ENCODE results near the gene MDK. TPM values are rescaled to one million over a fixed set of nuclear protein-coding genes. Genes with fewer than 3 reads are reported as not detected.

MDK gene
- total and polyA plus RNA-seq, 2 of the 13 experiments (the other 11 are each of a cell fraction or from before 2014, with no cell fraction given), result 312 to 407 TPM

- TF ChIP-seq, protein P1, sequence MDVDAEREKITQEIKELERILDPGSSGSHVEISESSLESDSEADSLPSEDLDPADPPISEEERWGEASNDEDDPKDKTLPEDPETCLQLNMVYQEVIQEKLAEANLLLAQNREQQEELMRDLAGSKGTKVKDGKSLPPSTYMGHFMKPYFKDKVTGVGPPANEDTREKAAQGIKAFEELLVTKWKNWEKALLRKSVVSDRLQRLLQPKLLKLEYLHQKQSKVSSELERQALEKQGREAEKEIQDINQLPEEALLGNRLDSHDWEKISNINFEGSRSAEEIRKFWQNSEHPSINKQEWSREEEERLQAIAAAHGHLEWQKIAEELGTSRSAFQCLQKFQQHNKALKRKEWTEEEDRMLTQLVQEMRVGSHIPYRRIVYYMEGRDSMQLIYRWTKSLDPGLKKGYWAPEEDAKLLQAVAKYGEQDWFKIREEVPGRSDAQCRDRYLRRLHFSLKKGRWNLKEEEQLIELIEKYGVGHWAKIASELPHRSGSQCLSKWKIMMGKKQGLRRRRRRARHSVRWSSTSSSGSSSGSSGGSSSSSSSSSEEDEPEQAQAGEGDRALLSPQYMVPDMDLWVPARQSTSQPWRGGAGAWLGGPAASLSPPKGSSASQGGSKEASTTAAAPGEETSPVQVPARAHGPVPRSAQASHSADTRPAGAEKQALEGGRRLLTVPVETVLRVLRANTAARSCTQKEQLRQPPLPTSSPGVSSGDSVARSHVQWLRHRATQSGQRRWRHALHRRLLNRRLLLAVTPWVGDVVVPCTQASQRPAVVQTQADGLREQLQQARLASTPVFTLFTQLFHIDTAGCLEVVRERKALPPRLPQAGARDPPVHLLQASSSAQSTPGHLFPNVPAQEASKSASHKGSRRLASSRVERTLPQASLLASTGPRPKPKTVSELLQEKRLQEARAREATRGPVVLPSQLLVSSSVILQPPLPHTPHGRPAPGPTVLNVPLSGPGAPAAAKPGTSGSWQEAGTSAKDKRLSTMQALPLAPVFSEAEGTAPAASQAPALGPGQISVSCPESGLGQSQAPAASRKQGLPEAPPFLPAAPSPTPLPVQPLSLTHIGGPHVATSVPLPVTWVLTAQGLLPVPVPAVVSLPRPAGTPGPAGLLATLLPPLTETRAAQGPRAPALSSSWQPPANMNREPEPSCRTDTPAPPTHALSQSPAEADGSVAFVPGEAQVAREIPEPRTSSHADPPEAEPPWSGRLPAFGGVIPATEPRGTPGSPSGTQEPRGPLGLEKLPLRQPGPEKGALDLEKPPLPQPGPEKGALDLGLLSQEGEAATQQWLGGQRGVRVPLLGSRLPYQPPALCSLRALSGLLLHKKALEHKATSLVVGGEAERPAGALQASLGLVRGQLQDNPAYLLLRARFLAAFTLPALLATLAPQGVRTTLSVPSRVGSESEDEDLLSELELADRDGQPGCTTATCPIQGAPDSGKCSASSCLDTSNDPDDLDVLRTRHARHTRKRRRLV (CRISPR knock-in tag; IDR thresholded peaks at IDR 0.05), result no peak
- TF ChIP-seq, protein P2, sequence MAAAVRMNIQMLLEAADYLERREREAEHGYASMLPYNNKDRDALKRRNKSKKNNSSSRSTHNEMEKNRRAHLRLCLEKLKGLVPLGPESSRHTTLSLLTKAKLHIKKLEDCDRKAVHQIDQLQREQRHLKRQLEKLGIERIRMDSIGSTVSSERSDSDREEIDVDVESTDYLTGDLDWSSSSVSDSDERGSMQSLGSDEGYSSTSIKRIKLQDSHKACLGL (CRISPR knock-in tag; IDR thresholded peaks at IDR 0.05), result peak; percentile 27; the same call in 1 of the 2 replicates
- TF ChIP-seq ZNF468 (CRISPR knock-in tag; IDR thresholded peaks at IDR 0.05), result no peak
- TF ChIP-seq ZNF317 (CRISPR knock-in tag; IDR thresholded peaks at IDR 0.05), result 0 out of 2 replicates have a peak, but pooled peaks have one; percentile 26
- TF ChIP-seq ZNF331 (CRISPR knock-in tag; IDR thresholded peaks at IDR 0.05), result no peak
- TF ChIP-seq, protein P3, sequence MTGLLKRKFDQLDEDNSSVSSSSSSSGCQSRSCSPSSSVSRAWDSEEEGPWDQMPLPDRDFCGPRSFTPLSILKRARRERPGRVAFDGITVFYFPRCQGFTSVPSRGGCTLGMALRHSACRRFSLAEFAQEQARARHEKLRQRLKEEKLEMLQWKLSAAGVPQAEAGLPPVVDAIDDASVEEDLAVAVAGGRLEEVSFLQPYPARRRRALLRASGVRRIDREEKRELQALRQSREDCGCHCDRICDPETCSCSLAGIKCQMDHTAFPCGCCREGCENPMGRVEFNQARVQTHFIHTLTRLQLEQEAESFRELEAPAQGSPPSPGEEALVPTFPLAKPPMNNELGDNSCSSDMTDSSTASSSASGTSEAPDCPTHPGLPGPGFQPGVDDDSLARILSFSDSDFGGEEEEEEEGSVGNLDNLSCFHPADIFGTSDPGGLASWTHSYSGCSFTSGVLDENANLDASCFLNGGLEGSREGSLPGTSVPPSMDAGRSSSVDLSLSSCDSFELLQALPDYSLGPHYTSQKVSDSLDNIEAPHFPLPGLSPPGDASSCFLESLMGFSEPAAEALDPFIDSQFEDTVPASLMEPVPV (CRISPR knock-in tag; IDR thresholded peaks at IDR 0.05), result no peak
- TF ChIP-seq HNF4G (IDR thresholded peaks at IDR 0.05; ENCODE audit: borderline replicate concordance, low read depth, low read length), result 0 out of 2 replicates have a peak, but pooled peaks have one; percentile 26
- no peak for TF ChIP-seq HNF4G (CRISPR knock-in tag; IDR thresholded peaks at IDR 0.05; ENCODE audit: borderline replicate concordance, low read depth)
- TF ChIP-seq MEIS1 (CRISPR knock-in tag; IDR thresholded peaks at IDR 0.05; ENCODE audit: borderline replicate concordance), result 0 out of 2 replicates have a peak, but pooled peaks have one; percentile 40
- no peak for TF ChIP-seq TCF12 (IDR thresholded peaks at IDR 0.05)
- no peak for TF ChIP-seq TCF12 (CRISPR knock-in tag; IDR thresholded peaks at IDR 0.05)
- 0 out of 2 replicates have a peak, but pooled peaks have one; percentile 51 for TF ChIP-seq ZNF333 (CRISPR knock-in tag; IDR thresholded peaks at IDR 0.05; ENCODE audit: borderline replicate concordance)
- TF ChIP-seq, protein P4, sequence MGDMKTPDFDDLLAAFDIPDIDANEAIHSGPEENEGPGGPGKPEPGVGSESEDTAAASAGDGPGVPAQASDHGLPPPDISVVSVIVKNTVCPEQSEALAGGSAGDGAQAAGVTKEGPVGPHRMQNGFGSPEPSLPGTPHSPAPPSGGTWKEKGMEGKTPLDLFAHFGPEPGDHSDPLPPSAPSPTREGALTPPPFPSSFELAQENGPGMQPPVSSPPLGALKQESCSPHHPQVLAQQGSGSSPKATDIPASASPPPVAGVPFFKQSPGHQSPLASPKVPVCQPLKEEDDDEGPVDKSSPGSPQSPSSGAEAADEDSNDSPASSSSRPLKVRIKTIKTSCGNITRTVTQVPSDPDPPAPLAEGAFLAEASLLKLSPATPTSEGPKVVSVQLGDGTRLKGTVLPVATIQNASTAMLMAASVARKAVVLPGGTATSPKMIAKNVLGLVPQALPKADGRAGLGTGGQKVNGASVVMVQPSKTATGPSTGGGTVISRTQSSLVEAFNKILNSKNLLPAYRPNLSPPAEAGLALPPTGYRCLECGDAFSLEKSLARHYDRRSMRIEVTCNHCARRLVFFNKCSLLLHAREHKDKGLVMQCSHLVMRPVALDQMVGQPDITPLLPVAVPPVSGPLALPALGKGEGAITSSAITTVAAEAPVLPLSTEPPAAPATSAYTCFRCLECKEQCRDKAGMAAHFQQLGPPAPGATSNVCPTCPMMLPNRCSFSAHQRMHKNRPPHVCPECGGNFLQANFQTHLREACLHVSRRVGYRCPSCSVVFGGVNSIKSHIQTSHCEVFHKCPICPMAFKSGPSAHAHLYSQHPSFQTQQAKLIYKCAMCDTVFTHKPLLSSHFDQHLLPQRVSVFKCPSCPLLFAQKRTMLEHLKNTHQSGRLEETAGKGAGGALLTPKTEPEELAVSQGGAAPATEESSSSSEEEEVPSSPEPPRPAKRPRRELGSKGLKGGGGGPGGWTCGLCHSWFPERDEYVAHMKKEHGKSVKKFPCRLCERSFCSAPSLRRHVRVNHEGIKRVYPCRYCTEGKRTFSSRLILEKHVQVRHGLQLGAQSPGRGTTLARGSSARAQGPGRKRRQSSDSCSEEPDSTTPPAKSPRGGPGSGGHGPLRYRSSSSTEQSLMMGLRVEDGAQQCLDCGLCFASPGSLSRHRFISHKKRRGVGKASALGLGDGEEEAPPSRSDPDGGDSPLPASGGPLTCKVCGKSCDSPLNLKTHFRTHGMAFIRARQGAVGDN (CRISPR knock-in tag; IDR thresholded peaks at IDR 0.05), result peak; percentile 34; the same call in 1 of the 2 replicates
These were observed 33.7 kb upstream of the MDK start (continued) for GRCh38 chr11:46347637-46348311.

All from HepG2 (cell line).